Esophagus muscularis mucosa (tissue), 3 donors: Measurements from ENCODE around the gene DGKB.

ENCODE experiments used
- POLR2A ChIP-seq: fragments of 450-650 bp; IDR thresholded peaks from one replicate; pipeline ENCODE4 v1.6.1; 2017; ENCODE audit warnings: antibody characterized with exemption, moderate library complexity, mild to moderate bottlenecking, low read depth
- TF ChIP-seq, protein P1 (sequence below), 3 experiments: fragments of 200-600 bp in 2 of 3; fragments of 450-650 bp in 1 of 3; sonication (generic) in 2 of 3; IDR thresholded peaks; one replicate each; pipeline ENCODE4 v1.5.1; 2017 to 2019; ENCODE audit warnings: antibody characterized with exemption in 3 of 3, mild to moderate bottlenecking in 2 of 3, moderate library complexity in 1 of 3

GRCh38 chr7:14207138-14207537 lies 695.4 kb downstream of the DGKB start:
- TF ChIP-seq POLR2A: no peak
- TF ChIP-seq, protein P1, sequence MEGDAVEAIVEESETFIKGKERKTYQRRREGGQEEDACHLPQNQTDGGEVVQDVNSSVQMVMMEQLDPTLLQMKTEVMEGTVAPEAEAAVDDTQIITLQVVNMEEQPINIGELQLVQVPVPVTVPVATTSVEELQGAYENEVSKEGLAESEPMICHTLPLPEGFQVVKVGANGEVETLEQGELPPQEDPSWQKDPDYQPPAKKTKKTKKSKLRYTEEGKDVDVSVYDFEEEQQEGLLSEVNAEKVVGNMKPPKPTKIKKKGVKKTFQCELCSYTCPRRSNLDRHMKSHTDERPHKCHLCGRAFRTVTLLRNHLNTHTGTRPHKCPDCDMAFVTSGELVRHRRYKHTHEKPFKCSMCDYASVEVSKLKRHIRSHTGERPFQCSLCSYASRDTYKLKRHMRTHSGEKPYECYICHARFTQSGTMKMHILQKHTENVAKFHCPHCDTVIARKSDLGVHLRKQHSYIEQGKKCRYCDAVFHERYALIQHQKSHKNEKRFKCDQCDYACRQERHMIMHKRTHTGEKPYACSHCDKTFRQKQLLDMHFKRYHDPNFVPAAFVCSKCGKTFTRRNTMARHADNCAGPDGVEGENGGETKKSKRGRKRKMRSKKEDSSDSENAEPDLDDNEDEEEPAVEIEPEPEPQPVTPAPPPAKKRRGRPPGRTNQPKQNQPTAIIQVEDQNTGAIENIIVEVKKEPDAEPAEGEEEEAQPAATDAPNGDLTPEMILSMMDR (IDR thresholded peaks at IDR 0.05): no peak
